NCI-H774 (cell line): ENCODE data around the gene CCDC83.

Experiments
- DNase-seq: peaks from one replicate; lab custom pipeline; 2025; lab: John Stamatoyannopoulos, UW

CCDC83 gene

DNA sequence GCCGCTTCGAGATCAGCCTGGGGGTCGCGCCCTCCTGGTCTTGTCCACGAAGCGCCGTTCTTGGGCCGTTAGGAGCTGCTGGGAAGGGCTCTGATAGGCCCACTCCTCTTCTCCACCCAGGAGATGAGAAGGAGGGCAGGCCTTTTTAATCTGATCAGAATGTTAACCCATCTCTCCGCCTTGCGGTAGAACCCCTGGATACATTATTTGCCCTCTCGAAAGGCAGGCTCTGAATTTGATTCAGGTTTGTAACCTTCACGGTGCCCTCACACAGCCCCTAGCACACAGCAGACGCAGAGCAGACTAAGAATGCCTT is at the start of gene CCDC83:
TSS of gene CCDC83 (plus strand) at position 43 of the 316 bp plus-strand sequence. CDS start 9,741 bp downstream, outside the sequence.
- no peak for DNase-seq

DNA sequence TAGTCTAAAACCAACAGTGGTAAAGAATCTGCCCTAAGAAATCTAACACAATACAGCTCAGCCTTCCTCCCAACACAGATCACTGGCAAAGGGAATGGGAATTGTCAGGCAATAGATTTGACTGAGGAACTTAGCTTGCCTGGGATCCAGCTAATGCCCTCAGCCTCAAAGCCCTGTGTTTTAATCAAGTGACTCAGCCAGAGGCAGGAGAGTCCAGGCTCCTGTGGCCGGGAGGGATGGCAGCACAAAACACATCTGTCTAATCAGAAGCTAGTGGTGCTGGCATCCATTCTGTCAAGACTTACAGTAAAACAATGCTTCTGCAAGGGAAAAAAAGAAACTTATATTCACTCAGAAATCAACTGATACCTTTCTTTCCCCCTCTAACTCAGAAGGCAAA is 49.8 kb upstream of the CCDC83 start:
- DNase-seq, result no peak

DNA sequence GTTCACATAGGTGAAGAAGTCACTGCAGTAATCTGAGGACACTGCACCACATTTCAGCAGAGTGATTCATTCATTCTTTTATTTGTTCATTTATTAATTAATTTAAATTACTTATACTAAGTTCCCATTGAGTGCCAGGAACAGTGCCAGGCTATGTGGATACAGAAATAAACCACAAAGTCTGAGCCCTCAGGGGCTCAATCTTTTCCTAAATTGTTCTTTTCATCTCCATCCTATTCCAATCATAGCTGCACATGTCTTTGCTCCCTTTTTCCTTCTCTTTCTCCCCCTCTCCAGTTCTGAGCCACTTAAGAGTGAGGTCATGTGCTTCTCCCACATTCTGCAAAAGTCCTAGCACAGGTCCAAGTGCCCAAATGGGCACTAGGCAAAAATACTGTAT is 49.2 kb upstream of the CCDC83 start:
- no peak for DNase-seq

DNA sequence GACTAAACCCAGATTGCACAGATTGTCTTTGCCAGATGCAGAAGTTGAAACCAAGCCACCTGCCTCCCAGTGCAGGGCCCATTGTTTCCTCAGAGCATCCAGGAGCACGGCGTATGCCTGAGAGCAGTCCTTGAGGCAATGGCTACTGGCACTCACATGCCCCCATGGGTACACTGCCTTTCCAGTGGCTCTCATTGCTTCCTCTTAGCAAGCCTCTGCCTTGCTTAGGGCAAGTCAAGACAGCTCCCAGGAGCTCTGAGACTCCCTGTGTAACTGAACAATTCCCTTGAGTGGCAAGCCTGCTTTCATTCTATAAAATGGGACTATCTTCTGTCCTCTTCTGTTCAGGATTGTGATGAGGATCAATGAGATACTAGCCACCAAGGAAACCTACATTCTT is 48.3 kb upstream of the CCDC83 start:
- no peak for DNase-seq

DNA sequence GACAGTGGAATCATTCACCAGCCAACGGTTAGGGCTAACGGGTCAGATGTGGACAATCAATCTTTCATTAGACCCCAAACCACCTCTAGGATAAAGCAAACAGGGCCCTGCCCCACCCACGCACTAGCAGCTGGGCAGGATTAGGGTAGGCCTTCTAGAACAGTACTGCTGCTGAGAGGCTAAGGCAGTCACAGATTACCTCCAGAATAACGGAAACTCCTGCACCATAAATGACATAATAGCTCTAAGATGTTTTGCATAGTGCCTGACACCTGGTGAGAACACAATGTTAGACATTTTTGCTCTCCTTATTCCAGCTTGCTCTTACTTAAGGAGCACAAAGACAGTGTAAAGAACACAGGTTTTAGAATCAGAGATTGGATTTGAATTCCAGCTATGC is 46.0 kb upstream of the CCDC83 start:
- DNase-seq, result no peak

DNA sequence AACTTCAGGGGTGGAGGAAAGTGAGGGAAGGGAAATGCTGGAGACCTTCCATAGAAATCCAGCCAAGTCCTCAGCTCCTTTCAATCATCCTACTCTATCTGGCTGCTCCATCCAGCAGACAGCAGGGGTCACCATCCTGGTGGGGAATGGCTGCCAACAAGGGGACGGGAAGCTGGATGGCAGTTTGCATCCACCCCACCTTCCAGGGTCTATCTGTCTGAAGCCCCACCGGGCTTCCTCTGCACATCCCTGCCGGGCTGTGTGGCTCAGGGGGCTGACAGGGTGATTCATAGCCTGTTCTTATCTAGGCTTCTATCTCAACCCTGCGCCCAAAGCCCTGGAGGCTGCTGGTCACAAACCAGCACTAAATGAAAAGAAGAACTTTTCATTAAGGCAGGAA is 45.3 kb upstream of the CCDC83 start:
- no peak for DNase-seq

DNA sequence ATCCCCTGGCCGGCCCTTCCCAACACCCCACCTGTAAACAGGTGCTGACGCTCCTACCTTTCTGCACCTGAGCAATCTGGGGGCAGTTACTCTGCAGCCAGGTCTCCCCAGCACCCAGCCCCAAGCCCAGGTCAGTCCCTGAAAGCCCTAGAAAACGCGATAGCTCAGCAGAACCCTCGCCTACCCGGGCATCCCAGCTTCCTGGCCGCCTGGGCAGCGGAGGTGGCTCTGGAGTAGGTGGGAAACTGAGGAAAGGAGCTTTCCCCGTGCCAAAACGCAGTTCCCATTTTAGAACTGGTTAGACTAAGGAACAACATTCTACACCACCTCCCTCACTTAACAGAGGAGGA is 44.7 kb upstream of the CCDC83 start:
- DNase-seq, result no peak

DNA sequence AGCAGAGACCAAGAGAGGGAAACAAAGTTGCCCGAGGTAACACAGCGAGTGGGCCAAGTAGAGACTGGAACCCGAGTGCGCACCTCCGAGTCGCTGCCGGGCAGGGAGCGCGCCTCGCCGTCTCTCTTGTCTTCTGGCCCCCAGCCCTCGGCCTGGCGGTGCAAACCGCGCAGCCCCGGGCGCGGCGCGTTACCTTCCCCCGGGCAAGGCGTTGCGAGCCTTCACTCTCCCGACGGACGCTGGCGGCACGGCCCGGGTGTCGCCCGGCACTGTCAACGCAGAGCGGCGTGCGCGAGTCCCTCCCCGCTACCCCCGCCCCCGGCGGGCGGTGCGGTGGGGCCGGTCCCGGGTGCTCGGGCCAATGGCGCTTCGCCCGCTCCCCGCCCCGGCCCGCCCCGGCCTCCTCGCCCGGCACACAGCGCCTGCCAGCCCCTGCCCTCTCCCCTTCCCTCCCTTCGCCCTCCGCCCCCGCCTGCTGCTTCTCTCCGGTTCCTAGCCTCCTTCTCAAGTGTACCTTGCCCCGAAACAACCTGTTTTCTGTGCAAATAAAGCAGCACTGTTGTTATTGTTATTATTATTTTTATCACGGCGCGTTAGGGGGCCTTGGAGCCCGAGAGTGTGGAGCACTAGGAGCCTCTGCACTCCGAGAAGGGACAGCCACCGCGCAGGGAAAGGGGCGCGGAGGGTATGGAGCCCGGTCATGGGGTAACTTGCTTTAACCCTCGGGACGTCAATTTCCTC is 44.1 kb upstream of the CCDC83 start, which contains the start of gene SYTL2:
TSS of gene SYTL2 (minus strand) at position 271 of the 741 bp plus-strand sequence. CDS start 53,416 bp downstream, outside the sequence.
- DNase-seq, result peak; percentile 83

DNA sequence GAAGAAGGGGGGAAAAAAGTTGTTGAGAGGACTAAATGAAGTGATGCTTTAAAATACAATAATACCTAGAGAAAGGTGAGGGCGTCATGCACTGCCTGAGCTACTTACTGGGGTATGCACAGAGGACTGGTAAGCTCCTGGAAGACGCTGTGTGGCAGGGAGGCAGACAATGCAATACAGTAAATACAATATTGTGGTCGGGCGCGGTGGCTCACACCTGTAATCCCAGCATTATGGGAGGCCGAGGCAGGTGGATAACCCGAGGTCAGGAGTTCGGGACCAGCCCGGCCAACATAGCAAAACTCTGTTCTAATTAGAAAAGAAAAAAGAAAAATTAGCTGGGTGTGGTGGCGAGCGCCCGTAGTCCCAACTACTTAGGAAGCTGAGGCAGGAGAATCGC is 43.6 kb upstream of the CCDC83 start:
- no peak for DNase-seq

DNA sequence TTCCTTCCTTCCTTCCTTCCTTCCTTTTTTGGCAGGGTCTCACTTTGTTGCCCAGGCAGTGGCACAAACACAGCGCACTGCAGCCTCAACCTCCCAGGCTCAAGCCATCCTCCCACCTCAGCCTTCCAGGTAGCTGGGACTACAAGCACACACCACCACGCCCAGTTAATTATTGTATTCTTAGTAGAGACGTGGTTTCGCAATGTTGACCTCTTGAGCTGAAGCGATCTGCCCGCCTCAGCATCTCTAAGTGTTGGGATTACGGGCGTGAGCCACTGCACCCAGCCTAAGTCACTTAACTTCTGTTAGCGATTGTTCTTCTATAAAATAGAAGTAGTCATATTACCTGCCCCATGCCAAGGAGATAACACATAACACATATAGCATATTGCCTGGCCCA is 41.5 kb upstream of the CCDC83 start:
- DNase-seq, result no peak

DNA sequence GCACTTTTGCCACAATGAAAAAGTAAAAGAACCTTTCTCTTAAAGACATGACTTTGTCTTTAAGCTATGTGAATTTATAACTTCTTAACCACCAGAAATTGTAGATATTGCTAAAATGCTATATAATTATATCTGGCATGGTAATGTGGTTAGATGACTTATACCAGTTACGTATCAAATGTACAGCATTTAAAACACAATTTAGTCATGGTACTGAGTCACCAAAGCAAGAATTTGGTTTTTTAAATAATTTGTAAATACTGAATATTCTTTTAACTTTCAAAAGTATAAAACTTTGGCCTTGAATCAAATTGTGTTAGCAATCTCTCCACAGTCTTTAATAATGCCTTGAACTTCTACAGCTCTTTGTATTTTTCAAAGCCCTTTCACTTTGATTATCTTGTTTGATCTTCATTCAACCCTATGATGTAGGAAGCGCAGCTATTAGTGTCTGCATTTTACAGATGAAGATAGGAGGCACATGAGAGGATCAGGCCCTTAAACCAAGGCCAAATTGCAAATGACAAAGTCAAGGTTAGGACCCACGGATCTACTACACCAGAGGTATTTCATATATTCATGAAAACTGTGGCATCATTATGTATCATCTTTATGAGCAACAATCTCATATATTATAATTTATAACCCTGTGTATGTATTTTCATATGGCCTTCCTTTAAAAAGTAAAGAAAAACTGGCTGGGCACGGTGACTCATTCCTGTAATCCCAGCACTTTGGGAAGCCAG is 39.8 kb upstream of the CCDC83 start:
- no peak for DNase-seq

DNA sequence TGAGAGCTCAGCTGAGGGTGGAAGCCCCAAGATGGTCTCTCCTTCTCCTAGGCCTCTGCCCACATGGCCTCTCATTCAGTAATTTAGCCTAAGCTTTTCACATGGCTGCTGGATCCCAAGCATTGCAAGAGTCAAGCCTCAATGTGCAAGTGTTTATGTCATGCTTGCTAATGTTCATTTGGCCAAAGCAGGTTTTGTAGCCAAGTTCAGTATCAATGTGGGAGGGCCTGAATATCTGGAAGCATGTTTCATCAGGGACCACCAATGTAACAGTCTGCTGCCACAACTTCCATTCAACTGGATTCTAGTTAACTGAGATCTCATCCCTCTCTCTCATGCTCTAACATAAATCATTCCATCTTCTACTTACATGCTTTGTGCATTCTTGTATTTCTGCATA is 35.7 kb upstream of the CCDC83 start:
- no peak for DNase-seq

DNA sequence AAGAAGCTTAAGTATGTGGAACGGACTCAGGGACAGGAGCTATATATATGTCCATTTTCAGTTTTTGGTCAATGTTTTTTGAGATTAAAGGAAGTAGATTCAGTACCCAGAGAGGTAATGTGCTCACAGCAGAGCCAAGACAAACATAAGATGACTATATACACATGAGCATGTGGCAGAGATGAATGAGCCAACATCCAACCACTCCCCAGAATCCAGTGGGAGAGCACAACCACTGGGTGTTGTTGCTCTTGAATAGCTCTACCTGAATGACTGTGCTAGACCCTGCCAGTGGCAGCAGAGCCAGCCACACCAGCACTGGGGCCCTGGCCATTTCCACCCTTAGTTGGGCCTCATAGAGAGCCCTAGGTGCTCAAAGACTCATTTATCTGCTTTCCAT is 33.5 kb upstream of the CCDC83 start:
- DNase-seq, result peak; percentile 29

DNA sequence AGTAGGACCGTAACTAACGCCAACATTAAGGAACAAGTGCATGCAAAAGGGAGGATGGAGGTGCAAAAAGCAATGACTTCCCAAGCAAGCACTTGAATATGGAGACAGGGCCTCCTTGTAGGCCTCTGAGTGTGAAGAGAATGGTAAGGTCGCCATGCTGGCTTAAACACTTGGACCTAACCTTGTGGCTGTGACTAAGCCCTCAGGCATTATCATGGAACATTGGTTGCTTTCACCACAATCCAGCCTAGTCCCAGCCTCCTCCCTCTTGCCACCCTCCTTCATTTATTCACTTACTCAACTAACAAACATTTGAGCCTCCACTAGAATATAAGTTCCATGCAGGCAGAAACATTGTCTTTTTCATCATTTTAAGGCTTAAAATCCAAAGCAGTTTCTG is 32.4 kb upstream of the CCDC83 start:
- no peak for DNase-seq

DNA sequence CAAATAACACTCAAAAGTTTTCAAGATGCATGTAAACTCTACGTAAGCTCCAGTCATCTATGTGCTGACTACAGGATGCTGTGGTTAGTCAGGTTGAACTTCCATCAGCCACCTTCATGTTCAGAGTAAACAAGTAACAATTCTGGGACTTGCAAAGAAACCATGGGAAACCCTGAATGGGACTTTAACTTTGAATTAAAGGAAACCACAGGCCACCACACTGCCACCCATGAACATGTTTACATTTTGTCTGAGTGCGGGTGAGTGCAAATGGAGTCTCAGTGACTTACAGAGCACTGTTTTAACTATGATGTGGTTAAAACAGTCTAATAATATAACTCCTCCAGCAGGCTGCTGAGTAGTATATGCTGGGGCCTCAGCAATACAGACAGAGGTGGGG is 31.4 kb upstream of the CCDC83 start:
- no peak for DNase-seq

DNA sequence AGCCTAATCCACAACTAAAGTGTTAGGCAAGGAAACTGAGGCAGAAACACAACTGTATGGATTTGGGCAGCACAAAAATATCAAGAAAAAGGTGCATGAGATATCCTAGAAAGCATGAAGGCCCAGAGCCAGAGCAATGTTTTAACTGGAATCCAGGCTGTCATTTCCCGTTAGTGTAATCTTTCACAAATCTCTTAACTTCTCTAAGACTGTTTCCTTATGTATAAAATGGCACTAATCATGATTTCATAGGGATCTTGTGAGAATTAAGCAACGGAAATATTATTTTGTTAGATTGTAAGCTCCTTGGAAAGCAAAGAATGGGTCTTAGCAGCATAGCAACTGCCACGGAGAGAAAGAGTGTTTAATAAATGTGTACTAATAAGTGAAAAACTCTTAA is 29.6 kb upstream of the CCDC83 start:
- no peak for DNase-seq

DNA sequence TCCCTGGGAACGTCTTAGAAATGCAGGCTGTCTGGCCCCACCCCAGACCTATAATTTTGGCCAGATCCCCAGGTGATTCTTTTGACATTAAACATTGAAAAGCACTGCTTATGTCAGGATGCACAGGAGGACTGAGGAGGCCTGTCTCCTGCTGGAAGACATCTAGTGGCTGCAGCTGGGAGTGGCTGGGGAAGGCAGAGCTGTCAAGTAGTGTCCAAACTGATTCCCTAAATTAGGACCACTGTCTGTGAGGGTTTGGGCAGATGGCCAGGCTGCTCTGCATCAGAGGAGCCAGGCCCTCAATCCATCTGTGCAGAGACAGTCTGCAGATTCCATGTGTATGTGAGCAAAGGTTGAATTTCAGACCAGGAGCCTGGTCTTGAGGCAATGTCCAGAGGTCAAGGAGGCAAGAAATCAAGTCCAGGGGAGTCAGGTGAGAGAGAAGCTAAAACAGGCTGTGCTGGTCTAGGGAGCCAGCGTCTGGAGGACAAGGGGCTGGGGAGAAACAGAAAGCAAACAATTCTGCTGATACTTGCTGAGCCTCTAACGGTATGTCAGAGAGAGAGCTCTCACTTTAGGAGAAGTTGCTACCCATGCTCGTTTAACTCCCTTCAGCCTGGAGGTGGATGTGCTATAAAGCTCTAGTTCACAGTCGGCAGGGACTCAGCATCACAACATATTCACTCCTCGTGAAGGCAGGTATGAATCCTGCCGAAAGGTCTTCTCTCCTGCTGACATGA is 28.9 kb upstream of the CCDC83 start:
- DNase-seq, result no peak

DNA sequence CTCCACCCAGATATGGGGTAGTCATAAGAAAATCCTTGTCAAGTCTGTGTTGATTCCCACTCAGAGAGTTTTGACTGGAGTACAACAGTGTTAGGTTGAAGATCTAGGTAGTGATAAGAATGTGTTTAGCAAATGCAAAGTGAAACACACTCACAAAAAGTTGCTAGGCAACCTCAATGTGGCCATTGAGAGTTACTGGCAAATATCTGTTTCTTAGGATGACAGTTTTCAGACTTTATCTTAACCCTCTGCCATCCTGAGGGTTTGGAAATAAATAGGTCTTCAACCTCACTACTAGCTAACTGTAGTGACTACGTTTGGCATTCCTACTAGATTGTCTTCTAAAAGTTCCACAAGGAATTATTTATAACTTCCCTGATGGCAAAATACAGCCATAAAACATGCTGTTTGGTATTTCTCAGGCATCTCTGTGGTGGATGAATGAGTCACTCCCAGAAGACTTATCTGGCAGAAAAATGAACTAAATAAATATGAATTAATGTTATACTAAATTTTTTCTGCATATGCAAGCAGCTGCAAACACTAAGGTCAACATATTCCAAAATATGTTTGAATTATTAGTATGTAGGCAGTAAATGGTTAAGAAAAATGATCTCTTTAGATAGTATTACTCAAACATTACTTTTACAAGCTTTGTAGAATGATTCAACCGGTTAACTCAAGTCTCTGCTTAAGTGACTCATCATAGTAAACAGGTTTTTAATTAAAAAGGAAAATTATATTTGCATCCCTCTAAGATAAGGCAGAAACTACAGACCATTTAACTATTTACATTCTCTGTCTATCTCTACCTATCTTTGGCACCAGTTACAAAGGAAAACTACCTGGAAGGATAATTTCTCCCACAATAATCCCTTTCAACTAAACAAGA is 27.2 kb upstream of the CCDC83 start:
- DNase-seq, result no peak

DNA sequence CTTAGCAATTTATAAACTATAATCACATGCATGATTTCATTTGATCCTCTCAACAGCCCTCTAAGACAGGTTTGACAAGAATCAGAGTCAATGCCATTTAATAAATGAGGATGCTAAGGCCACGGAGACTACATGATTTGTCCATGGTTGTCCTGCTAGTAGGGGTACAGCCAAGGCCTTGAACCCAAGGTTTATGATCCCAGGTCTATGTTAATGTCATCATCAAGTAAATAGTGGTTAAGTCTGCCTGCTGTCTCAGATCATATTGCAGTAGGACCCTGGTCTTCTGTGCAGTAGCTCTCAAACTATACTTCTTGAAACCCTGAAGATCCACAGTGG is 26.6 kb upstream of the CCDC83 start:
- DNase-seq, result no peak

DNA sequence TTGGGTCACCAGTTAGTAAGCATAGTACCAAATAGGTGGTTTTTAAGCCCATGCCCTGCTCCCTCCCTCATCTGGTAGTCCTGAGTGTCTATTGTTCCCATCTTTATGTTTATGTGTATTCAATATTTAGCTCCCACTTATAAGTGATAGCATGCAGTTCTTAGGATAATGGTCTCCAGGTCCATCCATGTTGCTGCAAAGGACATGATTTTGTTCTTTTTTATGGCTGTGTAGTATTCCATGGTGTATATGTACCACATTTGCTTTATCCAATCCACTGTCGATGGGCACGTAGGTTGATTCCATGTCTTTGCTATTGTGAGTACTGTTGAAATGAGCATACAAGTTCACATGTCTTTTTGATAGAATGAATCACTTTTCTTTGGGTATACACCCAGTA is 26.0 kb upstream of the CCDC83 start:
- DNase-seq, result no peak

DNA sequence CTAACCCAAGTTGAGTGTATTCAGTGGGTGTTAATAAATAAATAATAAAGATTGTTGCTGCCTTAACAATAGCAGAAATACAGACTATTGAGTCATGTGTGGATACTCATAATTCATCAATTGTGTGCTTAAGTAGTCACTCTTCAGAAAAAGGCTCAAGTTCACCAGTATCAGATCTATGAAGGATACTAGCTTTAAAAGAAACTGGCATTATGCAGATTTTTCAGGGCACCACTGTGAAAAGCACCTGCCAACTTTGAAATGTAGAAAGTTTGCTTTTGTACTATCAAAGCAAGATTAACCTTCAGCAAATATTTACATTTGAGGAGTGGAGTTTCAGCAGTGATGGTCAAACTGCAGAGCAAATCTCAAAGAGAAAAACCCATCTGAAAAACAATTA is 24.1 kb upstream of the CCDC83 start:
- peak; percentile 76 for DNase-seq

DNA sequence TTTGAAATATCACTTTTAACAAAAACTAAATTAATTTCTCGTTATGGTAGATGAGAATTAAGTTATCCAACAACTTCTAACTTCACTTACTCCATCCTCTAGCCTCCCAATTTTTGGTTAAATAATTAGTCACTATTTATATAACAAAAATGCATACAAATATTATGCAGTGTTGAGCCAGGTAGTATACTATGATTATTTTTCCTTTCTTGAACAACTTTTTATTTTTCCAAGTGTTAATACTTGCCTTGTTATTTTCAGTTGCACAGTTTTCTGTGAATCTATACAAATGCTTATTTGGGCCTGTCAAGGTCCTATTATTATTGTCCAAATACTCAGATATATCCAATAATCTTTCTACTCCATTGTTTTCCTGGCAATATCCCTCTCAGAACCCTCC is 19.9 kb upstream of the CCDC83 start:
- DNase-seq, result no peak
